Progenitor cell of endocrine pancreas (in vitro differentiated cells): ENCODE results near the gene ZNF419. TPM values are rescaled to one million over a fixed set of nuclear protein-coding genes. Genes with fewer than 3 reads are reported as not detected.
"Not testable (repeated sequence)": the region's sequence is repeated elsewhere in the genome, so short reads cannot be mapped to it uniquely, and the experiment has no call there.

ENCODE experiments used
- DNase-seq: peaks from one replicate; pipeline ENCODE4 v3.0.0; 2021; ENCODE audit warnings: low spot score; ENCODE audit not compliant: unreplicated experiment
- H3K27ac Mint-ChIP-seq: 2 replicates; pipeline ENCODE4 v1.8.0; 2021; ENCODE audit warnings: mild to moderate bottlenecking, moderate library complexity, mixed read lengths
- H3K27me3 Mint-ChIP-seq: 2 replicates; pipeline ENCODE4 v1.8.0; 2021; ENCODE audit warnings: mixed read lengths
- H3K36me3 Mint-ChIP-seq: 2 replicates; pipeline ENCODE4 v1.8.0; 2022; ENCODE audit warnings: mixed read lengths; ENCODE audit not compliant: insufficient read depth
- H3K4me1 Mint-ChIP-seq: 2 replicates; pipeline ENCODE4 v1.8.0; 2021; ENCODE audit warnings: low read depth, mixed read lengths
- H3K4me3 Mint-ChIP-seq: 2 replicates; pipeline ENCODE4 v1.8.0; 2021; ENCODE audit warnings: low read depth, mild to moderate bottlenecking, moderate library complexity, mixed read lengths
- H3K9me3 Mint-ChIP-seq: 2 replicates; pipeline ENCODE4 v1.8.0; 2021; ENCODE audit warnings: low read depth, mixed read lengths
- CTCF ChIP-seq: fragments of 200-600 bp; sonication (generic); IDR thresholded peaks from one replicate; pipeline ENCODE4 v1.5.0; 2021; ENCODE audit warnings: antibody characterized with exemption, mild to moderate bottlenecking; ENCODE audit not compliant: unreplicated experiment
- total RNA-seq: library from RNA; stranded (reverse); gene quantifications from 2 replicates; pipeline ENCODE4 v1.2.1, GENCODE V29; 2021

Gene ZNF419
- total RNA-seq, 1 donor from 2014 or later, result 23.4 TPM

GRCh38 chr19:57452307-57452706 is 35.2 kb upstream of the ZNF419 start:
- Mint-ChIP-seq H3K36me3 (peaks cover 31% of the 10 kb centered on the region), H3K27me3 (no peaks in the 10 kb centered on the region), H3K9me3 (peaks cover 22% of the 10 kb centered on the region), H3K27ac (no peak overlapping the region), H3K4me3 (no peak overlapping the region), H3K4me1 (no peaks in the 10 kb centered on the region)
- DNase-seq, result no peak
- TF ChIP-seq CTCF, result no peak

GRCh38 chr19:57465680-57466381 is 21.7 kb upstream of the ZNF419 start:
- H3K9me3 Mint-ChIP-seq, result peaks cover 64% of the 10 kb centered on the region
- no peak for DNase-seq
- peaks cover 35% of the 10 kb centered on the region for H3K36me3 Mint-ChIP-seq
- no peak overlapping the region for H3K4me3 Mint-ChIP-seq
- no peak for TF ChIP-seq CTCF
- H3K27me3 Mint-ChIP-seq, result no peaks in the 10 kb centered on the region
- H3K27ac Mint-ChIP-seq, result no peak overlapping the region
- no peaks in the 10 kb centered on the region for H3K4me1 Mint-ChIP-seq

GRCh38 chr19:57466489-57466888 is 21.1 kb upstream of the ZNF419 start:
- Mint-ChIP-seq H3K4me1 (no peaks in the 10 kb centered on the region), H3K4me3 (no peak overlapping the region), H3K27ac (no peak overlapping the region), H3K36me3 (peaks cover 40% of the 10 kb centered on the region), H3K27me3 (no peaks in the 10 kb centered on the region), H3K9me3 (peaks cover 62% of the 10 kb centered on the region)
- no peak for TF ChIP-seq CTCF
- DNase-seq, result no peak

- H3K9me3 Mint-ChIP-seq, result peaks cover 76% of the 10 kb centered on the region
- H3K4me1 Mint-ChIP-seq, result no peaks in the 10 kb centered on the region
- H3K27me3 Mint-ChIP-seq, result no peaks in the 10 kb centered on the region
- no peak for DNase-seq
- no peak overlapping the region for H3K4me3 Mint-ChIP-seq
- TF ChIP-seq CTCF, result no peak
- peaks cover 80% of the 10 kb centered on the region for H3K36me3 Mint-ChIP-seq
- H3K27ac Mint-ChIP-seq, result no peak overlapping the region
Observed at GRCh38 chr19:57473646-57474045, 13.9 kb upstream of the ZNF419 start.

GRCh38 chr19:57477191-57478008 is 10.2 kb upstream of the ZNF419 start, which contains the start of gene ZNF772:
Gene ZNF772, minus strand, starts transcription at chr19:57477566. Its CDS starts 257 bp downstream, at chr19:57477309.
- H3K4me1 Mint-ChIP-seq, result no peaks in the 10 kb centered on the region
- no peaks in the 10 kb centered on the region for H3K27me3 Mint-ChIP-seq
- peaks cover 63% of the 10 kb centered on the region for H3K9me3 Mint-ChIP-seq
- TF ChIP-seq CTCF, result peak; percentile 44
- H3K27ac Mint-ChIP-seq, result peak within 1 kb of the TSS; percentile 88
- peak; percentile 40 for DNase-seq
- H3K4me3 Mint-ChIP-seq, result peak within 1 kb of the TSS; percentile 87
- peaks cover 48% of the 10 kb centered on the region for H3K36me3 Mint-ChIP-seq

- Mint-ChIP-seq H3K27ac (peak overlapping the region; percentile 58), H3K4me3 (peak overlapping the region; percentile 79), H3K9me3 (peaks cover 43% of the 10 kb centered on the region), H3K36me3 (peaks cover 45% of the 10 kb centered on the region)
- DNase-seq, H3K4me1 Mint-ChIP-seq, H3K27me3 Mint-ChIP-seq: not testable (repeated sequence)
Observed at GRCh38 chr19:57488299-57488644, 722 bp downstream of the ZNF419 start.

- peak overlapping the region; percentile 69 for H3K27ac Mint-ChIP-seq
- H3K36me3 Mint-ChIP-seq, result peaks cover 51% of the 10 kb centered on the region
- peak overlapping the region; percentile 79 for H3K4me3 Mint-ChIP-seq
- peaks cover 51% of the 10 kb centered on the region for H3K9me3 Mint-ChIP-seq
- not testable (repeated sequence) for DNase-seq, H3K4me1 Mint-ChIP-seq, H3K27me3 Mint-ChIP-seq
Observed at GRCh38 chr19:57499332-57499679, 11.8 kb downstream of the ZNF419 start.
